GM23338 (cell line): Measurements from ENCODE around the gene PCDHGB3.
A peak's percentile ranks its signal among the peaks of the same experiment; 100 is the strongest.

Experiments
- ETS1 ChIP-seq: IDR thresholded peaks from 2 replicates; pipeline ENCODE4 v1.6.1; 2016; ENCODE audit warnings: antibody characterized with exemption
- EZH2 ChIP-seq: fragments of 200-600 bp; sonication (generic); IDR thresholded peaks from one replicate; pipeline ENCODE4 v1.8.0; 2017; ENCODE audit warnings: antibody characterized with exemption, mild to moderate bottlenecking, low read depth; ENCODE audit not compliant: unreplicated experiment
- EZH2phosphoT487 ChIP-seq: fragments of 200-600 bp; sonication (generic); IDR thresholded peaks from one replicate; pipeline ENCODE4 v1.8.1; 2018; ENCODE audit warnings: antibody characterized with exemption; ENCODE audit not compliant: unreplicated experiment
- TF ChIP-seq, protein P1 (sequence below), 2 experiments: fragments of 200-600 bp in 1 of 2; sonication (generic) in 1 of 2; conservative IDR thresholded peaks; 2 replicates each; pipeline versions ENCODE4 v1.5.1 to v1.6.1; 2016 to 2017; ENCODE audit warnings: antibody characterized with exemption in 2 of 2, low read depth in 2 of 2, mild to moderate bottlenecking in 2 of 2, moderate library complexity in 1 of 2

GRCh38 chr5:141412854-141413539, 43.0 kb downstream of the PCDHGB3 start, which contains the start of gene PCDHGA10:
- TF ChIP-seq, protein P1, sequence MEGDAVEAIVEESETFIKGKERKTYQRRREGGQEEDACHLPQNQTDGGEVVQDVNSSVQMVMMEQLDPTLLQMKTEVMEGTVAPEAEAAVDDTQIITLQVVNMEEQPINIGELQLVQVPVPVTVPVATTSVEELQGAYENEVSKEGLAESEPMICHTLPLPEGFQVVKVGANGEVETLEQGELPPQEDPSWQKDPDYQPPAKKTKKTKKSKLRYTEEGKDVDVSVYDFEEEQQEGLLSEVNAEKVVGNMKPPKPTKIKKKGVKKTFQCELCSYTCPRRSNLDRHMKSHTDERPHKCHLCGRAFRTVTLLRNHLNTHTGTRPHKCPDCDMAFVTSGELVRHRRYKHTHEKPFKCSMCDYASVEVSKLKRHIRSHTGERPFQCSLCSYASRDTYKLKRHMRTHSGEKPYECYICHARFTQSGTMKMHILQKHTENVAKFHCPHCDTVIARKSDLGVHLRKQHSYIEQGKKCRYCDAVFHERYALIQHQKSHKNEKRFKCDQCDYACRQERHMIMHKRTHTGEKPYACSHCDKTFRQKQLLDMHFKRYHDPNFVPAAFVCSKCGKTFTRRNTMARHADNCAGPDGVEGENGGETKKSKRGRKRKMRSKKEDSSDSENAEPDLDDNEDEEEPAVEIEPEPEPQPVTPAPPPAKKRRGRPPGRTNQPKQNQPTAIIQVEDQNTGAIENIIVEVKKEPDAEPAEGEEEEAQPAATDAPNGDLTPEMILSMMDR (conservative IDR thresholded peaks at IDR 0.05; ENCODE audit: low read depth in 2 of 2): peak; percentile 71 to 74
- TF ChIP-seq EZH2: no peak
- no peak for TF ChIP-seq EZH2phosphoT487
- TF ChIP-seq ETS1: no peak
